Measurements from ENCODE around the gene ITGA1. TPM values are rescaled to one million over a fixed set of nuclear protein-coding genes. Genes with fewer than 3 reads are reported as not detected.

The ITGA1 gene
- total and polyA plus RNA-seq, 2 of the 13 experiments (the other 11 are each of a cell fraction or from before 2014, with no cell fraction given): 23.1 to 28.6 TPM

DNA sequence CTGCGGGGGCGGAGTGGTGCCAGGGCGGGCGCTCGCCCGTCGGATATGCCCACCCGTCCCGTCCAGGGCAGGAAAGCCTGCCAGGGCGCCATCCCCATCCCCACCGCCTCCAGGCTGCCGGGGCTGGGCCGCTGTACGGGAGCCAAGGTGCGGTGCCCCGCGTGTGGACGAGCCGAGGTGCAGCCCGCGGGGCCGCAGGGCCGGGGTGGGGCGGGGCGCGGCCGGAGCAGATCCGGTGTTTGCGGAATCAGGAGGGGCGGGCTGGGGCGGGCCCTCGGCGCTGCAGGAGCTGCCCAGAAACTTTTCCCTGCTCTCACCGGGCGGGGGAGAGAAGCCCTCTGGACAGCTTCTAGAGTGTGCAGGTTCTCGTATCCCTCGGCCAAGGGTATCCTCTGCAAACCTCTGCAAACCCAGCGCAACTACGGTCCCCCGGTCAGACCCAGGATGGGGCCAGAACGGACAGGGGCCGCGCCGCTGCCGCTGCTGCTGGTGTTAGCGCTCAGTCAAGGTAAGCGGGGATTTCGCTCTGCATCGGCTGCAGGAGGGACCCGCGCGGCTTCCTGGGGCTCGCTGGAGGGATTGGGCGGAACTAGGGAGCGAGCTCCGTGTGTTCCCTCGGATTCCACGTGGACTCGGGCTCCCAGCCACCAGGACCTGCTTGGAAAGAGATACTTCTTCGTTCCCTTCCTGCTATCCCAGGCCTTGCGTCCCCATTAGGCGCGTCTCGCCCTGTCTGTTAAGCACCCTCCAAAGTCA is 201.5 kb downstream of the ITGA1 start, which contains the start of gene ITGA2 (continued):
- TF ChIP-seq FOSL1 (CRISPR knock-in tag; IDR thresholded peaks at IDR 0.05; ENCODE audit: borderline replicate concordance): no peak
- TF ChIP-seq TAF1 (CRISPR knock-in tag; IDR thresholded peaks at IDR 0.05): peak; percentile 79; the same call in 1 of the 2 replicates
- no peak for TF ChIP-seq RBM22 (optimal IDR thresholded peaks at IDR 0.05; ENCODE audit: low read length)
- TF ChIP-seq ZNF589 (CRISPR knock-in tag; conservative IDR thresholded peaks at IDR 0.05): peak; percentile 84; the same call in 1 of the 2 replicates
- peak; percentile 85 for TF ChIP-seq SP5 (CRISPR knock-in tag; IDR thresholded peaks at IDR 0.05; ENCODE audit: borderline replicate concordance, low read depth)
- TF ChIP-seq YY1 (IDR thresholded peaks at IDR 0.05; ENCODE audit: insufficient read depth, insufficient replicate concordance, low read depth, low read length): peak; percentile 31
- TF ChIP-seq ZNF724P (CRISPR knock-in tag; IDR thresholded peaks at IDR 0.05; ENCODE audit: borderline replicate concordance): no peak
- TF ChIP-seq ZNF749 (CRISPR knock-in tag; IDR thresholded peaks at IDR 0.05; ENCODE audit: borderline replicate concordance): no peak; the same call in 1 of the 2 replicates
- TF ChIP-seq, protein P1, sequence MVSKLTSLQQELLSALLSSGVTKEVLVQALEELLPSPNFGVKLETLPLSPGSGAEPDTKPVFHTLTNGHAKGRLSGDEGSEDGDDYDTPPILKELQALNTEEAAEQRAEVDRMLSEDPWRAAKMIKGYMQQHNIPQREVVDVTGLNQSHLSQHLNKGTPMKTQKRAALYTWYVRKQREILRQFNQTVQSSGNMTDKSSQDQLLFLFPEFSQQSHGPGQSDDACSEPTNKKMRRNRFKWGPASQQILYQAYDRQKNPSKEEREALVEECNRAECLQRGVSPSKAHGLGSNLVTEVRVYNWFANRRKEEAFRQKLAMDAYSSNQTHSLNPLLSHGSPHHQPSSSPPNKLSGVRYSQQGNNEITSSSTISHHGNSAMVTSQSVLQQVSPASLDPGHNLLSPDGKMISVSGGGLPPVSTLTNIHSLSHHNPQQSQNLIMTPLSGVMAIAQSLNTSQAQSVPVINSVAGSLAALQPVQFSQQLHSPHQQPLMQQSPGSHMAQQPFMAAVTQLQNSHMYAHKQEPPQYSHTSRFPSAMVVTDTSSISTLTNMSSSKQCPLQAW (CRISPR knock-in tag; IDR thresholded peaks at IDR 0.05): 0 out of 2 replicates have a peak, but pooled peaks have one; percentile 6
- no peak; the same call in 1 of the 2 replicates for TF ChIP-seq SMAD9 (CRISPR knock-in tag; IDR thresholded peaks at IDR 0.05)
- TF ChIP-seq ZNF337 (CRISPR knock-in tag; IDR thresholded peaks at IDR 0.05; ENCODE audit: borderline replicate concordance, low read depth): no peak; the same call in 1 of the 2 replicates
- TF ChIP-seq ZNF720 (CRISPR knock-in tag; IDR thresholded peaks at IDR 0.05): no peak
- peak; percentile 74; the same call in 1 of the 2 replicates for TF ChIP-seq MTA1 (CRISPR knock-in tag; IDR thresholded peaks at IDR 0.05; ENCODE audit: borderline replicate concordance)
- TF ChIP-seq THYN1 (CRISPR knock-in tag; IDR thresholded peaks at IDR 0.05; ENCODE audit: borderline replicate concordance, low read depth): no peak
- no peak for TF ChIP-seq ISL2 (CRISPR knock-in tag; IDR thresholded peaks at IDR 0.05)
- no peak for TF ChIP-seq ZNF468 (CRISPR knock-in tag; IDR thresholded peaks at IDR 0.05)
- peak; percentile 9 for TF ChIP-seq MIER3 (CRISPR knock-in tag; IDR thresholded peaks at IDR 0.05; ENCODE audit: borderline replicate concordance)
- TF ChIP-seq NR2F6 (IDR thresholded peaks at IDR 0.05): no peak
- TF ChIP-seq NR2F6 (CRISPR knock-in tag; IDR thresholded peaks at IDR 0.05): no peak
- TF ChIP-seq, protein P2, sequence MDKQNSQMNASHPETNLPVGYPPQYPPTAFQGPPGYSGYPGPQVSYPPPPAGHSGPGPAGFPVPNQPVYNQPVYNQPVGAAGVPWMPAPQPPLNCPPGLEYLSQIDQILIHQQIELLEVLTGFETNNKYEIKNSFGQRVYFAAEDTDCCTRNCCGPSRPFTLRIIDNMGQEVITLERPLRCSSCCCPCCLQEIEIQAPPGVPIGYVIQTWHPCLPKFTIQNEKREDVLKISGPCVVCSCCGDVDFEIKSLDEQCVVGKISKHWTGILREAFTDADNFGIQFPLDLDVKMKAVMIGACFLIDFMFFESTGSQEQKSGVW (CRISPR knock-in tag; IDR thresholded peaks at IDR 0.05; ENCODE audit: borderline replicate concordance): no peak
- TF ChIP-seq HES4 (CRISPR knock-in tag; IDR thresholded peaks at IDR 0.05; ENCODE audit: borderline replicate concordance): 0 out of 2 replicates have a peak, but pooled peaks have one; percentile 45
- TF ChIP-seq, protein P3, sequence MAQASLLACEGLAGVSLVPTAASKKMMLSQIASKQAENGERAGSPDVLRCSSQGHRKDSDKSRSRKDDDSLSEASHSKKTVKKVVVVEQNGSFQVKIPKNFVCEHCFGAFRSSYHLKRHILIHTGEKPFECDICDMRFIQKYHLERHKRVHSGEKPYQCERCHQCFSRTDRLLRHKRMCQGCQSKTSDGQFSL (CRISPR knock-in tag; IDR thresholded peaks at IDR 0.05): no peak
- TF ChIP-seq MAFF (IDR thresholded peaks at IDR 0.05; ENCODE audit: low read depth, low read length): no peak
- TF ChIP-seq SAFB2 (CRISPR knock-in tag; IDR thresholded peaks at IDR 0.05; ENCODE audit: borderline replicate concordance, low read depth): peak; percentile 74; the same call in 1 of the 2 replicates
- peak; percentile 54 for TF ChIP-seq MXD3 (CRISPR knock-in tag; IDR thresholded peaks at IDR 0.05)
- no peak for TF ChIP-seq ZNF597 (CRISPR knock-in tag; IDR thresholded peaks at IDR 0.05)
- no peak for TF ChIP-seq ZIK1 (CRISPR knock-in tag; IDR thresholded peaks at IDR 0.05; ENCODE audit: borderline replicate concordance, low read depth)

Data from HepG2 (cell line).